GM18508 (cell line): ENCODE measurements around the gene NRG2.

Source experiments
- ATAC-seq: cut with Tn5 transposase; IDR thresholded peaks from one replicate; pipeline ENCODE4 v1.9.1; 2021; ENCODE audit warnings: moderate number of reproducible peaks; ENCODE audit not compliant: insufficient read depth, unreplicated experiment

Gene NRG2

DNA sequence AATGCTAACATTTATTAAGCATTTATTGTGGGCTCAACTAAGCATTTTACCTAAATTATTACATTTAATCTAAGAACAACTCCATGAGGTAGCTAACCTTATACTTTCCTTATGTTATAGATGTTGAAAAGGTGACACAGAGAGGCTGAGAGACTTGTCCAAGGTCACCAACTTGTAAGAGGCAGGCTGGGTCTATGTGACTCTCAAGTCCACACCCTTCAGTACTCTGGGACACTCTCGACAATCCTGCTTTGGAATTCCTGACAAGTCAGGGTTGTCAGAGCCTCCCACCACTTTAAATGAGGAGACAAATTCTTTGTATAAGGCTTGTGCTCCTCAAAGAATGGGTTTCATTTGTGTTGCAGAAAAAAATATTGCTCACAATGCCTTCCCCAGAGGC, 67.2 kb downstream of the NRG2 start:
- ATAC-seq, result no peak

DNA sequence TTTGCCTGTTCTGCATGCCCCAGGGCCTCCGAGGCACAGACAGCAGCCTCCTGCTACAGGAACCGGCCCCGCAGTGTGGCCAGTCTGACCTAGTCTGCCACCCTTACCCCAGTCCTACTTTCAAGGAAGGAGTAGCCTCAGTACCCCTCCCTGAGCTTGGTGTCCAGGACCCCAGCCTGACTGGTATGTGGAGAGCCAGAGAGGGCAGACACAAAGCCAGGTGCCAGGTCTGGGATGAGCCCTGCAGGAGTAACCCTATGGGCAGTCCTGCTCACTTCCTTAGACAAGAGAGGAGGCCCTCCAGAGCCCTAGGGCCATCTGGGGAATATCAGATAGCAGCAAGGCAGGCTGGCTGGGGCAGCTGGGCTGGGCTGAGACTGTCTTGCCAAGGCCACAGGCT, 67.8 kb downstream of the NRG2 start:
- no peak for ATAC-seq

DNA sequence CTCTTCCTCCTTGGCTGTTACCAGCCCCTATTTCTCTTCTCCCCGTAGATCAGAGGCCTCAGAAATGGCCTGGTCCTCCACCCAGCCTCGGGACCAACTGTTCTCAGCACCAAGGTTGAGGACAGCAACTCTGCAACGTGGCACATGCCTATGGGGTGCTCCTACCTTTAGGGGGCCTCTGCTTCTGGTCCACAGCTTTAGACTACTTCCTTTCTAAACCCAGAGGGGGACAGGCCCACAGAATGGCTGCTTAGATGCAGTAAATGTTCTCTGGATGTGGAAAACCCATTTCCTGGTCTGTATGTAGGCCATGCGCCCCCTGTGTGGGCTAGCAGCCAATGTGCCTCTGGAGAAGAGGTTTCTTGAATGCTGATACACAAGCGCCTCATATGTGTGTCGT, 68.4 kb downstream of the NRG2 start:
- no peak for ATAC-seq

DNA sequence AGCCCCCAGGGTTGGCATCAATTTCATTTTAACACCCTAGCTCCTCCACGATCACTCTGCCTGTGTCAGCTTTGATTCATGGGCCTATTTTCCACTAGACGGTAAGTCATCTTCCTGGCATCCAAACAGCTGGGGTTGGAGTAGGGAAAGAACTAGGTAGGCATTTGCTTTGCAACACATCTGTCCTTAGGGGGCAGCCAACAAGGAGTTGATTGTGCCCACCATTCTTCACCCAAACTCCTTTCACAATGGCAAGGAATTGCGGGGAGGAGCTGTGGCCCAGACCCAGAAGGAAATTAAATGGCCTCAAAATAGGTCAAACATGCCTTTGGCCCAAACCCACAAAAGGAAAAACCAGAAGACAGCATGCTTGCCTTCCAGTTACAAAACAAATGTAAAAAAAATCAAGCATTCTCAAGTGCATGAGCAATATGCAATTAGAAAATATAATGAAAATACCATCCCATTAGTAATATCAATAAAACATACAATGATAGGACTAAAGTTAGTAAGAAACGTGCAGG, 71.8 kb downstream of the NRG2 start:
- ATAC-seq, result no peak

DNA sequence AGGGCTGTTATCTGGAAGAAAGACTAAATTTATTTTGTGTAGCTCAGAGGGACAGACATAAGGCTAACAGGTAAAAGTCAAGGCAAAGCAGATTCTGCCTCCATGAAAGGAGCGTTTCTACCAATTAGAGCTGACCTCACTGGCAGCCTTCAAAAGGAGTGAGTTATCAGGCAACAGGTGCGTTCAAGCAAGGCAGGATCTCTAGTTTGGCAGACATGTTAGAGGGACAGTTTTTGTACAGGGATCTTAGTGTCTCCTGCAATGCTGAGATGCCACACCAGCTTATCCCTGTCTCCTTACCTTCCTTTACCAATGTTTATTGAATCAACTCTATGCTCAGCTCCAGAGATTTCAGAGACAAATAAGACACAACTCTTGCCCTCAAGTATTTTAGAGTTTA, 73.8 kb downstream of the NRG2 start:
- ATAC-seq, result no peak

DNA sequence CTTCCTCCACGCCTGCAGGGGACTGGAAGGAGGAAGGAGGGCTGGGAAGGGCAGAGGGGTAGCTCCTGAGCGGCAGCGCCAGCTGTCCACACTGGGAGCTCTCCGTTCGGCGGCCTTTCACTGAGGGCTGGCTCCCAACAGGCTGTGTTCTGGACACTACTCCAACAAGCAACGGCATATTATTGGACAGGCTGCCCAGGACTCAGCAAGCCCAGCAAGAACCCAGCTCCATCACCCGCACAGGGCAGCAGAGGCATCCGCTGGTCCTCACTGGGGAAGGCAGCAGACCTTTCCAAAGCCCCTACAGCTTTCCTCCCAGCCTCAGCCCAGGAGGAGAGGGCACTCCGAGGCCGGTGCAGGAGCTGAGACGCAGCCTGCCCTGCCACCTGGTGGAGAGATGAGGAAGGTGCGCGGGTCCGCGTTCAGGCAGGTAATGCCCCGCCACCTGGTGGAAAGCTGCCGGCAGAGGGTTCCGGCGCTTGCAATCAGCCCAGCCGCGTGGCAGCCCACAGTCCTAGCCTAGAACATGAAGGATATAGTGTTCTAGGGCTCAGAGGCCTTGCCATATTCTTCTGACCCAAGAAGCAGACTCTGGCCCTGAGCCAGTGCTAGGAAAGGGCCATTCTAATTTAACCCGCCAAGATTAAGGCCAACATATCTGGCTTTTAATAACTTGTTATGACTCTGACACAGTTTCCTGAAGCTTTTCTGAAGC, 74.4 kb downstream of the NRG2 start:
- ATAC-seq, result peak; percentile 88

DNA sequence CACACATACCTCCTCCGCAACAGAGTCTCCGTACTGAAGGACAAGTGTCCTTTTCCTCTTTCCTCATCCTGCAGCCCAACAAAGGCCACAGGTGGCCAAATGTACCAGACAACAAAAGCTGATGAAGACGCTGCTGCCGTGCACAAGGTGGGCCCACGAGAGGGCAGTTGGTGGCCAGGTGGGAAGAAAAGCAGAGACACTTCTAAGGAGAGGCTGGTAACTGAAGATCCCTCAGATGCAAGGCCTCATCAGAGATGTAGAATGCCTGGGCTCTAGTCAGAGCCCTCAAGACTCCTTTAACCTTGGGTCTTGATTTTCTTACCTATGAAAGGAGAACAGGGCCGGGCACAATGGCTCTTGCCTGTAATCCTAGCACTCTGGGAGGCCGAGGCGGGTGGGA, 75.7 kb downstream of the NRG2 start:
- no peak for ATAC-seq

DNA sequence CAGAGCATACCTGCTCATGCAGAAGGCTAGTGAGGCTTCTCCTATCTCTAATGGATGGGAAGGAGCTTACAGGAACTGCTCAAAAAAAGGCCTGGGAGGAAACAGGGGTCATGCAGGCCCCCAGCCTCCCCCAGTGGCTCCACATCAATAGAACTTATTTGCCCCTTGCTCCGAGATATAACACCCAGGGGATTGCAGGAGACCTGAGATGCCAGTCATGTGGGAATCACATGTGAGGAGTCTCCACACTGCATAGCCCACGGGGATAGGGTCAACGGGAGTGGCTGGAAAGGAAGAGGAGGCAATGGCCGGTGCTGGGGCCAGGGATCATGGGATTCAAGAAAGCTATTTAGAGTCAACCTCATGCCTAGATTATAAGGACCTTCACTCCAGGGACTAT, 76.2 kb downstream of the NRG2 start:
- no peak for ATAC-seq

DNA sequence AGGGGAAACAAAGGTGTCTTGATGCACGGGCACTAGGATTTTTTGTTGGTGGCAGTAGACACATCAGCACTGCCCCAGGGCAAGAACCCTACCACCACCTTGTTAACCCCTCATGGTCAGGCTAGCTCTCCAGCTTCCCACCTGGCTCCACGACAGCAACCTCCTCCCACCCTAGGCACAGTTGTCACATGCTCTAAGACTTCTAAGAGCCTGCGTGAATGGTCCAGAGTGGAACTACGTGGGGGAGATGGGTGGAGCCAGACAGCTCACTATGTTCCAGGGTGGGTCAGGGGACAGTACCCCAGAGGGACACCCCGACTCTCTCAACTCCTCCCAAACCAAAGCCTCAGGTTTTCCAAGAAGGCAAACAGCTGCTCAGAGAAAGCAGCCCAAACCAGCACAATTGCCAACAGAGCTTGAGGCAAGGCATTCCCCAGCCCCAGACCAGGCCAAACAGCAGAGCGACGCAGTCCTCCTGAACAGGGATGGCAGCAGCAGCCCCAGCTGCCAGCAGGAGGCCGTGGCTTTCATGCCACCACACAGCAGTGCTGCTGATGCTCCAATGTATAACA, 78.0 kb downstream of the NRG2 start:
- ATAC-seq, result no peak

DNA sequence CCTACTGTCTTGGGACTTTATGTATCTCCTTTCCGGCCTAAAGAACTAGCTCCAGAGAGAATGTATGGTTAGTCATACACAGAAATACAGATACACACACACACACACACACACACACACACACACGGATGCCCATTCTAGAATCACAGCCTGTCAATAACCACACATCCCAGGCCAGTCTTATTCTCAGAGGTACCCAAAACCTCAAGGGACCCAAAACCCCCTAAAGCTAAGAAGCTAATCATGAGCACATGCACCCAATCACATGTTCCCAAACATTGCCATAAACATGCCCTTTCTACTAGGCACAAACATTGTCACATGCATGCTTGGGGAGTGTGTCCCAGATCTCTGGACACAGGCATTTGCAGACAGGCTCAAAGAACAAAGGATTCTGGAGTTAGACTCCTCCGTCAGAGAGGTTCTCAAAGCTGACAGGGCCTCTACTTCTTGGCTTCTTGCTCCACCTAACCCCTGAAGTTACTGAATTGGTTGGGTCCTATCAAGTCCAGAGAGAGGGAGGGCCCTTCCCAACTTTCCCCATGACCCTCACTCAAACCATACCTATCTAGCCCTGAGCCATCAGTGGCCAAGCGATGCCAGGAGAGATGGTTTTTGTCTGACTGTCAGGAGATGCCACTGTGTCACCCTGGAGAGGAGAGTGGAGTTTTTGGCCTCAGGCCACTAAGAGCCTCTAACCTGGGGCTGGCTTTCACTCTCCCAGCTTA, 78.7 kb downstream of the NRG2 start:
- no peak for ATAC-seq

DNA sequence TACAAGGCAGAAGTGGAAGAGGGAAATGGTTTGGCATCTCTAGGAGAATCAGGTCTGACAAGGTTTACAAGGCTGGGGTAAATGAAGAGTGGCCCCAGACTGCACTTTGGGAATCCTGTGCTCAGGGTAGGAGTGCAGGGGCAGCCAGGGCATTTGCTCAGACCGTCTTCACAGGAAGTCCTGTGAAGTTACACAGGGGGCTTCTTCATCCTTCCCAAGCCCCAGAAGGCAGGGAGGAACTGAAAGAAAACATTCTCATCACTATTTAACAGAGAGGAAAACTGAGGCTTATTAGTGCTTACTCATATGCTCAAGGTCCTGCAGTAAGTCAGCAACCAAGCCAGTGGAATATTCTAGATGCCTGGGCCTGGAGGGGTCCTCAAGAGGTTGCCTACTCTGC, 80.7 kb downstream of the NRG2 start:
- ATAC-seq, result no peak

DNA sequence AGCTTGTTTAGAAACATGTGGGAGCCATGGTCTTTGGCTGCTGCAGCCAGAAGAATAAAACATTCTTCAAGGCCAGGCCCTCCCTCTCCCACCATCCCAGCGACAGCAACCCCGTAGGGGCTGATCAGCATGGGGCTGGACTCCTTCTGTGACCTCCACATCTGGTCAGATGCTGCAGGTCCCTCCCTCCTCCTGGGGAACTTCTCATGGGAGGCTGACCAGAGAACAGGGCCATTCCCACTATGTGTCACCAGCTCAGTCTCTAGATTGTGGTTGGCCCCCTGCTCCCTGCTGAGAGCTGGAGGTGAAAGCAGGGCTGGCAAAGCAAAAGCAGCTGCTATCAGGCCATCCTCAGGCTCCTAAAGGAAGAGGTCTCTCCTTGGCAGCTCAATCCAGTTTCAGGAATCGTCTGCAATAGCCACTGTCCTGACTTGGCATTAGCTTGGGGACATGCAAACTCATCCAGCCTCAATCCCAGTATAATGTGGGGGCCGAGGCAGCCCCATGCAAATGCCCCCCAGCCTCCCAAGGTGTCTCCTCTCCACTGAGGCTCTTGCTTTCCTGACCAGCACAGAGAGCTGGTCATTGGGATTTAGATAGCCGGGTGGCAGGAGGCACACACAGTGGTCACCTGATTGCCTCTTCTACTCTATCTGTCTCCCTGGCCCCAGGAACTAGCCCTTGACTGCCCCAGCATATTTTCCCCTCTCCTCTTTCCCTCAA, 81.5 kb downstream of the NRG2 start:
- ATAC-seq, result no peak

DNA sequence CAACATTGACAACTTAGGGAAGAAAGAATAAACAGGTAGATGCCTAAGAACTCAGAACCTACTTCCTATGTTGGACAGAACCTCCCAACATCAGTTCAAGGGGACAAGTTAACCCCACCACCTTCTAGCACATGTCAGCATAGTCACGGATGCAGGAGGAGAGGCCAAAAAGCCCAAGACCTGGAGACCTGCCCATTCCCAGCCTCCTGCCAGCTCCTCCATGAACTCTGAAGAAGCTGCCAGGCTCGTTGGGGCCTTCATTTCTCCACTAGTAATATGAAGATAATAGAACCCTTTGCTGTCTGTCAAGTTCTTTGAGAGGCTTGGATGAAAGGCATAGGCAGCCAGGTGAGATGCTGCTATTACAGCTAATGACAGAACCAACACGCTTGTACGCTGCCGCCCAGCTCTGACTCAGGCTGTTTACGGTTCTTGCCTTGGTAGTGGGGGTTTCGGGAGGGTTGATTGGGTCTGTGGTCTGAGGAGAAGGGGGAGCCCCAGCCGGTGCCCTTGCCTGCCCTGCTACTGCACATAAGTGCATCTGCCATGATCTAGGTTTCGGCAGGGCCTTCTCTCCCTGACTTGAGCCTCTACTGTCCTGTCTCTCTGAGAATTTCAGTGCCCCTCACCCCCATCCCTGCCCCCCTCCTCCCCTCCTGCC, 82.2 kb downstream of the NRG2 start:
- peak; percentile 82 for ATAC-seq

DNA sequence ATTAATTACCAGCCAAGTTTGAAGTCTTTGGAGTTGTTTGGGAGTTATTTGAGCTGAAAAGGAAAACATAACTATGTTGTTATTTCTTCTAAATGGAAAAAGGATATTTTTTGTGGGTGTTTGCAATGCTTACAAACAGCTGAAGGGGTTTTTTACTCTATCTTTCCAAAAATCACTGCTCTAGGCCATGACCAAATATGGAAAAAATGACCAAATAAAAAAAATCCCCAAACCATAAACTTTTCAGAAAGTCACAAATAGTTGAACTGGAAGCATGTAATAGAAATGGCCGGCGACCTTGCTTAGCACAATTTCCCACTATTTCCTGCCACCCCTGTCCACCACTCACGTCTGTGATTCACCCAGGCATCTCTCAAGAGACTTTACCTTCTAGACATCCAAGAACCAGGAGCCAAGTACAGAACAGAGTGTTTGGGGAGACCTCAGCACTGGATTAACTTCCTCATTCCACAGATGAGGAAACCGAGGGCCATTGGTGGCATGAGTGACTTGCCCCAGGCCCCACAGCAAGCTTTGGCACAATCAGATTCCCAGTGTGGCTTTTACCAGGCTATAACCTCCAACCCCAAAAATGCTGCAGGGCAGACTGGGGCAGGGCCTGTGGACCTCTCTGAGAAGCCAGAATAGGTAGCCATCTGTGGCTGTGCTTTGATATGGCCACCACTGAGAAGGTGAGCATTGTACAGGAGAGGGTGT, 84.5 kb downstream of the NRG2 start:
- ATAC-seq, result no peak

DNA sequence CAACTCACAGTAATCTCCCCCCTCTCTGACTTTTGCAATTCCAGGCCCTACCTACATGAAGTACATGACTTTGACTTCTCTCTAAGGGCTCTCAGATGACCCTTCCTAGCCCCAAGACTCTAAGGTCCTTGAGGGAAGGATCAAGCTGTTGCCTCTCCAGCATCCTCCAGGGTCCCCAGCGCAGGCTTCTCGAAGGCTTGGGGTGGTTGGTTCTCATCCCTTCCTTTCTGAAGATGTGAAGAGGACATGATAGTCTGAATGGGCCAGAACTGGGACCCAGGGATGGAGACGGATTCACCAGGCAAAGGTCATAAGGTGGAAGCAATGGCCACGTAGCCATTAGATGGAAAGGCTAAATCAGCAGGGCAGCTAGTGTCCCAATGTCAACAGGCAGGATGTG, 86.8 kb downstream of the NRG2 start:
- no peak for ATAC-seq

DNA sequence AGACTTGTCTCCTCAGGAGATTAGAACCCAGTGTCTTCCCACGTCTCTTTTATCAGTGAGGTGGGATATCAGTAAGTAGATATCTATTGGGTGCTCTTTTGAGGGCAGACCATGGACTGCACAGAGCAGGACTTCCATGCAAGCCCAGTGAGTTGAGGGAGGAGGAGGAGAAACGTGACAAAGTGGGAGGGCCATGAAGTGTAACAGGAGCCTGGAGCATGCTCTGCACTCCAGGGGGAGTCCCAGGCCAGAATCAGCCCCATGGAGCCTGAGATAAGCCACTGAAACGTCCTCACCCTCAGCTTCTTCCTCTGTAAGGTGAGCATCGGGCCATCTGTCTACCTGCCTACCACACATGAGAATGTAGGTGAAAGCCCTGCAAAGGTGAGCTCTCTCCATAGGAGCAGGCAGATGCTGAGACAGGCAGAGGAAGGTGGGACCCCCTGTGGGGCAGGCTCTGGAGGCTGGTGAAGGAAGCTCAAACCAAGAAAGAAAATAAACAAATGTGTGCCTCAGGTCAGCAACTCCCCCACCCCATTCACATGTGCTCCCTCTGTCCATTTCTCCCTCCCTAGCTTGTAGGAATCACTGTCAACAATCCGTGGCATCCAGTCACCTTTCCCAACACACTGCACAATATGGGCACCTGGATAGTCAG, 87.4 kb downstream of the NRG2 start:
- no peak for ATAC-seq

DNA sequence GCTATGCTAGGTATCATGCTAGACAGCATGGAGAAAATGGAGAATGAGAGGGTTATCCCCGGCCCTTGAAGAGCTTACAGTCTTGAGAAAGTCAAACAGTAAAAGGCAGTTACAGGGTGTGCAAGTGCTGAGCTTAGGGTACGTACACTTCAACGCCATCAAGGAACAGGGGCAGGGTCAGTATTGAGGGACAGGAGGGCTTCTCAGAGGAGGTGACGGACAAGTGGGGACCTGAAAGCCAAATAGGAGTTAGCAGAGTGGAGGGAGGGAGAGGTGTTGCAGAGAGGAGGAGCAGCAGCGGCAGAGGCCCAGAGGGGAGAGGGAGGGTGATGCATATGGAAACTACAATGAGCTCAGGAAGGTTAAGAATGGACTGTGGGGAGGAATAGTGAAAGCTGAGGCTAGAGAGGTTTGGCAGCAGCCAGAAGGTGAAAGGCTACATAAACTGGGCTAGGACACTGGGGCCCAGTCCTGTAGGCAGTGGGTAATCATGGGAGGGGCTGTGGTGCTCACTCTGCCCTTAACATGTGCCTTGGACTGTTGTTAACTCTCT, 88.0 kb downstream of the NRG2 start:
- ATAC-seq, result no peak

DNA sequence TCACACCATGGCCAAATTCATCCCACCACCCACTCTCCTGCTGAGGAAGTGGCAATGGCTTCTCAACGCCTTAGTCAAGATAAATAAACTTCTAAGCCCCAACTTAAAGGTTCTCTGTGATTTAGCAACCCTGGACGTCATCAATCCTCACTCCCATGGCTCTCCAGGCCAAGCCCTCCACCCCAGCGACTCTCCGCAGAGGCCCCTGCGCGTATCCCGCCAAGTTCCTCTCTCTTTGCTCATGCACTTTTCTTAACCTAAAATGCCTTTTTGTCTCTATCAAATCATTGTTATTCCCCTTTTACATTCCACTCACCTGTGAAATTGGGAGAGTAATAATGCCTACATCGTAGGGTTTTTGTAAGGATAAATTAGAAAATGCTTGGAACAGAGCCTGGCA, 88.6 kb downstream of the NRG2 start:
- no peak for ATAC-seq

DNA sequence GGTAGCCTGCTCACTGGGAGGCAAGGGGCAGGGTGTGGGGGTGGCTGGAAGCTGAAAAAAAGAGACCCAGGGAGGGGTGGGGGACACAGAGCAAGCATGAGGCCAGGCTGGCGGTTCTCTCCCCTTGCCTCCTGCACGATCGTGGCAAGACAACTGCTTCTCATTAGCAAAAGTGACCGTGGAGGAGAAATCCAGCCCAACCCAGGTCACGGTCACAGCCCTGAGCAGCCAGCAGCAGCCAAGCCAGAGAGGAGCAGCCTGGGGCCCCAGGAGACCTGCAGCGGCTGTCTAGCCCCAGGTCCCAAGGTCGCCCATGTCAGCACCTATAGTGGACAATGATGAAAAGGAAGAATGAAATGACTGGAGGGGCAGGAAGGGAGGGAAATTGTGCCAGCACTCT, 89.1 kb downstream of the NRG2 start:
- ATAC-seq, result no peak
